Activated B cell treated with CpG ODN at 0.5 μM for 24 hours (primary cell): Measurements from ENCODE around the gene CCNY. TPM values are rescaled to one million over a fixed set of nuclear protein-coding genes. Genes with fewer than 3 reads are reported as not detected.

ENCODE experiments used
- ATAC-seq: fragments of 200-7000 bp; cut with Tn5 transposase; one replicate; pipeline ENCODE4 v1.10.0; 2021; ENCODE audit warnings: low read depth, mild to moderate bottlenecking, moderate library complexity
- CTCF ChIA-PET: fragments of 350-600 bp; sonication (Branson Sonifier 250); formaldehyde crosslinking; loops from one replicate; lab custom pipeline; 2021; ENCODE audit warnings: antibody characterized with exemption; lab: Charles Lee
- POLR2A ChIA-PET: fragments of 350-600 bp; sonication (Branson Sonifier 250); formaldehyde crosslinking; loops from one replicate; lab custom pipeline; 2021; ENCODE audit warnings: antibody characterized with exemption; lab: Charles Lee
- DNase-seq: peaks from one replicate; pipeline ENCODE4 v3.0.0; 2022
- H3K27ac Mint-ChIP-seq: one replicate; pipeline ENCODE4 v1.8.0; 2020; ENCODE audit warnings: mixed read lengths
- H3K27me3 Mint-ChIP-seq: one replicate; pipeline ENCODE4 v1.8.0; 2021; ENCODE audit warnings: mixed read lengths
- H3K36me3 Mint-ChIP-seq: one replicate; pipeline ENCODE4 v1.8.0; 2021; ENCODE audit warnings: low read depth, mixed read lengths
- H3K4me1 Mint-ChIP-seq: one replicate; pipeline ENCODE4 v1.8.0; 2021; ENCODE audit warnings: mixed read lengths
- H3K4me3 Mint-ChIP-seq: one replicate; pipeline ENCODE4 v1.8.0; 2020; ENCODE audit warnings: mild to moderate bottlenecking, mixed read lengths
- H3K9me3 Mint-ChIP-seq: one replicate; pipeline ENCODE4 v1.8.0; 2020; ENCODE audit warnings: mixed read lengths
- CTCF ChIP-seq: fragments of 200-600 bp; IDR thresholded peaks from one replicate; pipeline ENCODE4 v1.8.0; 2022; ENCODE audit warnings: antibody characterized with exemption, mild to moderate bottlenecking
- intact Hi-C: fragments of 100-400 bp; cut with micrococcal nuclease; formaldehyde crosslinking; loops from one replicate; pipeline ENCODE4 v1.15.1; 2024
- total RNA-seq: library from RNA; stranded (reverse); gene quantifications from 2 replicates; pipeline ENCODE4 v1.2.3, GENCODE V29; 2022

The CCNY gene
- total RNA-seq, 1 donor from 2014 or later = 69.2 TPM

GRCh38 chr10:35345383-35345742 is 9.1 kb downstream of the CCNY start:
- no peaks in the 10 kb centered on the region for H3K27me3 Mint-ChIP-seq
- no peak for ATAC-seq
- H3K4me1 Mint-ChIP-seq = peaks cover 61% of the 10 kb centered on the region
- CTCF ChIA-PET = no interaction called here
- intact Hi-C loops = no loop called here
- TF ChIP-seq CTCF = no peak
- H3K4me3 Mint-ChIP-seq = no peak overlapping the region
- no peak for DNase-seq
- H3K36me3 Mint-ChIP-seq = peaks cover 8% of the 10 kb centered on the region
- POLR2A ChIA-PET = interaction anchor here (0.6 kb wide), 1 partner anchor 127 kb away, joined by 6 read pairs; no protein-coding TSS in a partner anchor
- H3K27ac Mint-ChIP-seq = no peak overlapping the region
- no peaks in the 10 kb centered on the region for H3K9me3 Mint-ChIP-seq

GRCh38 chr10:35346248-35346647 is 9.9 kb downstream of the CCNY start:
- Mint-ChIP-seq H3K4me3 (no peak overlapping the region), H3K27me3 (no peaks in the 10 kb centered on the region), H3K4me1 (peaks cover 63% of the 10 kb centered on the region), H3K27ac (no peak overlapping the region), H3K36me3 (peaks cover 8% of the 10 kb centered on the region), H3K9me3 (no peaks in the 10 kb centered on the region)
- DNase-seq (no peak), ATAC-seq (no peak)
- intact Hi-C loops = no loop called here
- CTCF ChIA-PET = interaction anchor here (1.5 kb wide), 1 partner anchor 9 kb away, joined by 3 read pairs; no protein-coding TSS in a partner anchor
- POLR2A ChIA-PET = no interaction called here
- no peak for TF ChIP-seq CTCF

GRCh38 chr10:35347121-35347562 is 10.8 kb downstream of the CCNY start:
- POLR2A ChIA-PET = no interaction called here

GRCh38 chr10:35347899-35348608 is 11.7 kb downstream of the CCNY start:
- ChIA-PET CTCF (no interaction called here), POLR2A (no interaction called here)
- Mint-ChIP-seq H3K4me3 (no peak overlapping the region), H3K36me3 (peaks cover 8% of the 10 kb centered on the region), H3K9me3 (no peaks in the 10 kb centered on the region), H3K4me1 (peaks cover 65% of the 10 kb centered on the region), H3K27me3 (no peaks in the 10 kb centered on the region), H3K27ac (no peak overlapping the region)
- no peak for DNase-seq
- ATAC-seq = no peak
- TF ChIP-seq CTCF = no peak
- intact Hi-C loops = no loop called here

More at GRCh38 chr10:35347121-35347562, 10.8 kb downstream of the CCNY start:
- Mint-ChIP-seq H3K9me3 (no peaks in the 10 kb centered on the region), H3K4me1 (peaks cover 62% of the 10 kb centered on the region), H3K27ac (no peak overlapping the region), H3K4me3 (no peak overlapping the region), H3K27me3 (no peaks in the 10 kb centered on the region), H3K36me3 (peaks cover 8% of the 10 kb centered on the region)
- ATAC-seq = no peak
- intact Hi-C loops = no loop called here
- DNase-seq = no peak
- CTCF ChIA-PET = interaction anchor here (1.5 kb wide), 1 partner anchor 9 kb away, joined by 3 read pairs; no protein-coding TSS in a partner anchor
- no peak for TF ChIP-seq CTCF

- CTCF ChIA-PET = no interaction called here
- no peak overlapping the region for H3K27ac Mint-ChIP-seq
- ATAC-seq = no peak
Observed at GRCh38 chr10:35348609-35349388, 12.5 kb downstream of the CCNY start.

More at GRCh38 chr10:35348609-35349388, 12.5 kb downstream of the CCNY start:
- H3K4me3 Mint-ChIP-seq = no peak overlapping the region
- no peaks in the 10 kb centered on the region for H3K9me3 Mint-ChIP-seq
- TF ChIP-seq CTCF = no peak
- peaks cover 8% of the 10 kb centered on the region for H3K36me3 Mint-ChIP-seq
- DNase-seq = no peak
- H3K4me1 Mint-ChIP-seq = peaks cover 72% of the 10 kb centered on the region
- POLR2A ChIA-PET = no interaction called here
- no peaks in the 10 kb centered on the region for H3K27me3 Mint-ChIP-seq
- intact Hi-C loops = no loop called here
